ENCODE data around the gene CEP112.
A peak's percentile ranks its signal among the peaks of the same experiment; 100 is the strongest.

CEP112 gene

GRCh38 chr17:65918916-65919315 lies 273.0 kb downstream of the CEP112 start:
- DNase-seq: peak; percentile 9

GRCh38 chr17:65918500-65918899 lies 273.4 kb downstream of the CEP112 start:
- no peak for DNase-seq

- no peak for DNase-seq
Measured at GRCh38 chr17:65917560-65917959, 274.4 kb downstream of the CEP112 start.

- DNase-seq: no peak
Measured at GRCh38 chr17:65916425-65916824, 275.5 kb downstream of the CEP112 start.

- DNase-seq: no peak
Measured at GRCh38 chr17:65914784-65915342, 277.1 kb downstream of the CEP112 start.

- no peak for DNase-seq
Measured at GRCh38 chr17:65913326-65913850, 278.5 kb downstream of the CEP112 start.

- DNase-seq: no peak
Measured at GRCh38 chr17:65910836-65911235, 281.1 kb downstream of the CEP112 start.

- peak; percentile 98 for DNase-seq
Measured at GRCh38 chr17:65902831-65903522, 289.0 kb downstream of the CEP112 start.

GRCh38 chr17:65902155-65902554 lies 289.8 kb downstream of the CEP112 start:
- peak; percentile 92 for DNase-seq

GRCh38 chr17:65901394-65901793 lies 290.5 kb downstream of the CEP112 start:
- DNase-seq: peak; percentile 98

- peak; percentile 78 for DNase-seq
Measured at GRCh38 chr17:65900216-65900615, 291.7 kb downstream of the CEP112 start.

- DNase-seq: peak; percentile 90
Measured at GRCh38 chr17:65898651-65899050, 293.3 kb downstream of the CEP112 start.

GRCh38 chr17:65896889-65897288 lies 295.0 kb downstream of the CEP112 start:
- peak; percentile 92 for DNase-seq

- DNase-seq: no peak
Measured at GRCh38 chr17:65895969-65896368, 296.0 kb downstream of the CEP112 start.

GRCh38 chr17:65893692-65894279 lies 298.1 kb downstream of the CEP112 start:
- peak; percentile 10 for DNase-seq

- no peak for DNase-seq
Measured at GRCh38 chr17:65892912-65893377, 299.0 kb downstream of the CEP112 start.

- no peak for DNase-seq
Measured at GRCh38 chr17:65891231-65891735, 300.6 kb downstream of the CEP112 start.

- no peak for DNase-seq
Measured at GRCh38 chr17:65888649-65889048, 303.3 kb downstream of the CEP112 start.

- no peak for DNase-seq
Measured at GRCh38 chr17:65886315-65887245, 305.4 kb downstream of the CEP112 start.

GRCh38 chr17:65885541-65886312 lies 306.2 kb downstream of the CEP112 start:
- DNase-seq: no peak

GRCh38 chr17:65876985-65877384 lies 314.9 kb downstream of the CEP112 start:
- DNase-seq: no peak

GRCh38 chr17:65868881-65869280 lies 323.1 kb downstream of the CEP112 start:
- DNase-seq: no peak

All from NCI-H69 (cell line).